HG03460 (cell line): ENCODE results near the gene KCNN3.
A peak's percentile ranks its signal among the peaks of the same experiment; 100 is the strongest.

Experiments
- ATAC-seq: cut with Tn5 transposase; IDR thresholded peaks from one replicate; pipeline ENCODE4 v1.9.1; 2021; ENCODE audit not compliant: unreplicated experiment

KCNN3 gene

DNA sequence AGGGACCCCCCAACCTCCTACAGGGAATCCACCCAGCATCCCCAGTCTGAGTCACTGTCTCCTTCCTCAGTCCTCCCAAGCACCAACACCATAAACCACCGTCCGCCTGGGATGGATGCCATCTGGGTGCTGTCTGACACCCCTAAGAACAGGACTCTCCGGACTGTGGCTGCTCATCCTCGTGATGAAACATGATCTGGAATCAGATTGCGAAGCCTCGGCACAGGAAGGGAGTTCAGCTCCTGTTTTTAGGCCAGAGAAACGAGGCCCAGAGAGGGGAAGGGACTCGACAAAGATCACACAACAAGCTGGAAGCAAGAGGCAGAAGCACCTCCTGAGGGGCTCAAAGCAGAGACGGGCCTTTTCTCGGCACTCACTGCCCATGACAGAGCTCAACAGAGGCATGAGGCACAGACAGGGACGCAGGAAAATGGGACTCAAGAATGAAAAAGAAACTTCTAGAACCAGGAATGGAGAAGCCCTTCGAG is 8.4 kb downstream of the KCNN3 start:
- no peak for ATAC-seq

DNA sequence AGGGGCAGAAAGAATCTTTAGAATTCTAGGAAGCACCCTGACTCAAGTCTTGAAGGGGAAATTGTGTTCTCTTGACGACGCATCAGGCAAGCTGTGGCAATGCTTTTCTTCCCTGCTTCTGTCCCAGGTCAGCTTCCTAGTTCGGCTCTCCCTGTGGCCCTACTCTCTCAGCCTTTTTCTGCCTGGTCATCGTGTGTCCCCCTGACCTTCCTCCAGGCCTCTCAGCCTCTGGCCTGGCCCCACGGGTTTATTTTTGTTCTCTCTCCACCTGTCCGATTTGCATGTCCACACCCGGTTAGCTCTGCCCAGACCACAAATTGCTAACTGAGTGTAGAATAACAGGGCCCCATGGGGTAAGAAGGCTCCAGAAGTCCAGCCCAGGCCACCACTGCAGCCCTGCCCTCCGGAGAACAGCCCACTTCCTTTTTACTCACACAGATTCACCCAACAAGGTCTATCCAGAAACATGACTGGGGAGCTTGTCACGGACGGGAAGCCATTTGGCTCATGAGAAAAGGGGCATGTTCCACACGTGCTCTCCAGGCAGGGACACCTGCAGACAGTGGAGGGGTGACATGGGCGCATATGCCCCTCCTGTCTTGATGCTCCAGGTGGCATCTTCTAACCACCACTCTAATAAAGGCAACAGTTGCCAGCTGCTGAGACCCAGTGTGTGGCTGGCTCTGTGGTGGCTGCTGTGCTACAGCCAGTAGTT is 9.8 kb downstream of the KCNN3 start:
- ATAC-seq, result peak; percentile 69

DNA sequence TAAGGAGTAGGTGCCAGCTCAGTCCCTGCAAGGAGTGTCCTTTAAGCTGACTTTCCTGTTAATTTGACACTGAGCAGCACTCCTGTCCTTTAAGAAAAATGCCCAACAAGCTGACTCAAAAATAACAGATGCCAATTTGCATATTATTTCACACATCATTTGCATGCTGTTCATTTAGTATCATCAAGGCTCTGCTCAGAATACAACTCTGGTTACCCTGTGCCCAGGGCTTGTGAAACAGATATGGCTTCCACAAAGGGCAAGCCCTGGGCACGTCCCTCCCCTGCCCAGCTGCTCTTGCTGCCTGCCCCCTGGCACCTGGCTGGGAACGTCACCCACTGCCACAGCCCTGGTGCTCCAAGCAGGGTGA is 10.3 kb downstream of the KCNN3 start:
- peak; percentile 33 for ATAC-seq

DNA sequence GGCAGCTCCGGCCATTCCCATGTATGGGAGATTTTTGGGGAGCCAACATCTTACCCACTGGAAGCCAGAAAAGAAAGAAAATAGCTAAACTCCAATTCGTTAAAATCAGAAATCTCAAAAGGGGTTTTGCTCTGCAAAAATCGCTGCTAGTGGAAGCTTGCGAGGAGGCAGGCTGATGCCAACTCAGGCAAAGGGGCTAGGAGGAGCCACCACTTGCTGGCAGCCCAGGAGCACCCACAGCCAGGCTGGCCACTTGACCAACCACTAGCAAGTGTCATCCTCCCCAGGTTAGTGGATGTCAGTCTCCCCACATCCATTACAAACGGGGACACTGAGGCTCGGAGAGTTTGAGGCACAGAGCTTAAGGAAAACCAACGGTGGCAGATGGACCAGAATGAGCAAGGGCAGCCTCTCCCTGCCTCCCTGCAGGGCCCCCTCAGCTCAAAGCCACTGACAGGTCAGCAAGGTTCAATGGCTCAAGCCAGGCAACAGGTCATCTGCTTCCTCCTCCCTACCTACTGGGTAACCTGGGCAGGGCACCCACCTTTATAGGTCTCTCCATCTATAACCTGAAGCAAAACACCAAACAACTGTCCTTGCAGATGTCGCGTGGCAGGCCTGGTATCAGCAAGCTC is 10.8 kb downstream of the KCNN3 start:
- ATAC-seq, result no peak

GRCh38 chr1:154857441-154858215 is 12.5 kb downstream of the KCNN3 start:
- ATAC-seq, result no peak

DNA sequence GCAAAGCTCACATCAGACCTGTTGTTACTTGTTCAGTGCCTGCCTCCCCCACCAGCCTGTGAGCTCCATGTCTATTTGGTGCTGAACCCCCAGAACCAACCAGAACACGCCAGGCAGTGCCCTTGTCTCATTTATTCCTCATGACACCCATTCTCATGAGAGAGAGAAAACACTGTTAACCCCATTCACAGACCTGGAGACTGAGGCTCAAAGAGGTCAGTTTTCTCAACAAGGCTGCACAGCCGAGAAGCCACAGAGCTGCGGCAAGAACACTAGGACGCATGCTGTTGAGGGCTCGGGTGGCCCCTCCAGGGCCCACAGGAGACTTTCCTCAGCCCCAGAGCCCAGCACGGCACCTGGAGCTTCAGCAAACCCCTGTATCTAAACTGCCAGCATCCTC is 13.1 kb downstream of the KCNN3 start:
- no peak for ATAC-seq

DNA sequence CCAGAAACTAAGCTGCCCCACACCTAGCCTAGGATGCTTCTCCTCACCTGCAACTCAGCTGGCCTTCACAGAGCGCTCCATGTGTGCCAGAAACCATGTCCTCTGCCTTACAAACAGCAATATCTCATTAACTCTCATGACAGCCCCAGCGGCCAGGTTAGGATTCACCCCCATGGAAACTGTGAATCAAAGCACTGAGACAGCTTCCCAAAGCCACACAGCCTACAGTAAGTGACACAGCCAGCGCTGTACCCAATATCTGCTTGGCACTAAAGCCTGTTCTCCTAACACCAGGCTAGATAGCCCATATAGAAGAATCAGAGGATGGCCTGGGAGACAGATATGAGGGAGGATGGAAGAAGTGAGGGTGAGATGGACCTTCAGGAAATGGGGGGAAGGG is 13.5 kb downstream of the KCNN3 start:
- ATAC-seq, result no peak

DNA sequence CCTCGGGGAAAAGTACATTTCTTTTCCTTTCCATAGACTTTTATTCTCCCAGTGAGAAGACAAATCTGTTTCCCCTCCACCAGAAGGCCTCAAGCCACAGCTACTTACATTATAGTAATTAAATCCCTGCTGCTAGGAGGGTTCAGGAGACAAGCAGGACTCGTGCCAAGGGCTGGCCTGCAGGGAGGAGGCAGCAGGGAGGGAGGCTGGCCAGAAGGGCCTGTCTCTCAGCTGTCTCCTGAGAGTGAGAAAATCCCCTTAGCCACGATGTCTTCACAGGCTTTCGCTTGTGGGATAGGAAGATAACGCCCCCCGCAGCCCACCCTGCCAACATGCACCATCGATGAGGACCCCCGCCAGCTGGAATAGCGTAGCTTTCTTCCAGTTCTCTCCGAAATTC is 14.0 kb downstream of the KCNN3 start:
- ATAC-seq, result no peak

DNA sequence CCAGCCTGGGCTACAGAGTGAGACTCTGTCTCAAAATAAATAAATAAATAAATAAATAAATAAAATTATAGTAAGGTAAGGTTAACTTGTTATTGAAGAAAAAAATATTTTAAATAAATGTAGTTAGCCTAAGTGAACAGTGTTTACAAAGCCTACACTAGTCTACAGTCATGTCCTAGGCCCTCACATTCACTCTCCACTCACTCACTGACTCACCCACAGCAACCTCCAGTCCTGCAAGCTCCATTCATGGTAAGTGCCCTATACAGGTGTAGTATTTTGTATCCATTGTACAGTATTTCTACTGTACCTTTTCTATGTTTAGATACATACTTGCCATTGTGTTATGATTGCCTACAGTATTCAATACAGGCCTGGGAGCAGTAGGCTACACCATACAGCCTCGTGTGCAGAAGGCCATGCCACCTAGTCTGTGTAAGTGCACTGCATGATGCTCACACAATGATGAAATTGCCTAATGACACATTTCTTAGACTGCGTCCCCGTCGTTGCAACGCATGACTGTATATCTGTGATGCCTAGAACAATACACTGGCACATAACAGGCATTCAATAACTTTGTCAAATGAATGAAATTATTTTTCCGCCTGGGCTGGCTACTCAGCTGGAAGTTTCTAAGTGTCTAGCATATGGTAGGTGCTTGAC is 14.8 kb downstream of the KCNN3 start:
- no peak for ATAC-seq

DNA sequence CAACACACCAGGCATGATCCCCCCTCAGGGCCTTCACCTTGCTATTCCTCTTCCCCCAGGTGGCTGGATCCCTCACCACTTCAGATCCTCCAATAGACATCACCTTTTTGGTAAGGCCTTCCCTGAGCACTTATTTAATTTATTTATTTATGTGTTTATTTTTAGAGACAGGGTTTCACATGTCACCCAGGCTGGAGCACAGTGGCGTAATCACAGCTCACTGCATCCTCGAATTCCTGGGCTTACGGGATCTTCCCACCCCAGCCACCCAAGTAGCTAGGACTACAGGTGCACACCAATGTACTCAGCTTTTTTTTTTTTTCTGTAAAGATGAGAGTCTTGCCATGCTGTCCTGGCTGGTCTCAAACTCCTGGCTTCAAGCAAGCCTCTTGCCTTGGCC is 17.2 kb downstream of the KCNN3 start:
- no peak for ATAC-seq

DNA sequence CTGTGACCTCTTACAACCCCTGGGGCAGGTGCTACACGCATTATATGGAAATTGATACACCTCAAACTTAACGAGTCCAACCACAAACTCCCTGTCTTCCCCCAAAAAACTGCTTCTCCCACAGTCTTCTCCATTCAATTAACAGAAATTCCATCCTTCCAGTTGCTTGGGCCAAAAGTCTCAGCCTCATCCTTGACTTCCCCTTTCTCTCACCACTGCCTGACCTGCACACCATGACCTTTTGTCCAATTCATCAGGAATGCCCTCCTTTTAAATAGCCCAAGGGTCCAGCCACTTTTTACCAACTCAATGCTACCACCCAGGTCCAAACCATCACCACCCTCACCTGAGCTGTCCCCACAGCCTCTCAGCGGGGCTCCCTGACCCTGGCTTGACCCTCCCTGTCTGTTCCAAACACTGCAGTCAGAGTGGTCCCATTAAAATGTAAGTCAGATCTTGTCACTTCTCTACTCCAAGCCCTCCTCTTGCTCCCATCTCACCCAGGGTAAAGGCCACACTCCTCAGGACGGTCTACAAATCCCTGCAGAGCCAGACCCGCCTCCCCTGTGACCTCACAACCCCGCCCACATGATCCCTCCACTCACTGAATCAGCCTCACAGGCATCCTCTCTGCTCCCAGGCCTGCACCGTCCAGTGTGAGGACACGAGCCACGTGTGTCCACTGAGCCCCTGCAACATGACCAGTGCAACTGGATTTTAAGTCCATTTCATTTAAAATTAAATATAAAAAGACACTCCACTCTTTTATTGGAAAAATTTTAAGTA is 18.5 kb downstream of the KCNN3 start:
- no peak for ATAC-seq

DNA sequence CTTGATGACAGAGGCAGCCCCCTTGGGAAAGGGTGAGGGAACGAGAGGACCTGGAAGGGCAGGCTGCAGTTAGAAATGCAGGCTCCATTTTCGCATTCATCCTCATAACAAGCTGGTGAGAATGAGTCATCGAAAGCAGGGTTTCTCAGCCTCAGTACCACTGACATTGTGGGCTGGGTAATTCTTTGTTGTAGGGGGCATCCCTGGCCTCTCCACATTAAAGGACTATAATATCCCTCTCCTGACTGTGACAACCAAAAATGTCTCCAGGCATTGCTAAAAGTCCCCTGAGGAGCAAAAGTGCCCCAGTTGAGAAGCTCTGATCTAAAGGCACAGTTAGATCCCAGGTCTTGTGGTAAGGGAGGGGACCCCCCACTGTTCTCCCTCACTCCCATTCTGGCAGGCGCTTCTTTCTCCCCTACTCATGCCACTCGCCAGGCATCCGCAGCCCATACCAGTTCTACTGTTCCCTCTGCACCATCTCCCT is 20.4 kb downstream of the KCNN3 start:
- no peak for ATAC-seq

- ATAC-seq, result no peak
Measured at GRCh38 chr1:154848983-154849382, 21.1 kb downstream of the KCNN3 start.

GRCh38 chr1:154847891-154848290 is 22.2 kb downstream of the KCNN3 start:
- no peak for ATAC-seq

GRCh38 chr1:154846565-154847442 is 23.3 kb downstream of the KCNN3 start:
- no peak for ATAC-seq

DNA sequence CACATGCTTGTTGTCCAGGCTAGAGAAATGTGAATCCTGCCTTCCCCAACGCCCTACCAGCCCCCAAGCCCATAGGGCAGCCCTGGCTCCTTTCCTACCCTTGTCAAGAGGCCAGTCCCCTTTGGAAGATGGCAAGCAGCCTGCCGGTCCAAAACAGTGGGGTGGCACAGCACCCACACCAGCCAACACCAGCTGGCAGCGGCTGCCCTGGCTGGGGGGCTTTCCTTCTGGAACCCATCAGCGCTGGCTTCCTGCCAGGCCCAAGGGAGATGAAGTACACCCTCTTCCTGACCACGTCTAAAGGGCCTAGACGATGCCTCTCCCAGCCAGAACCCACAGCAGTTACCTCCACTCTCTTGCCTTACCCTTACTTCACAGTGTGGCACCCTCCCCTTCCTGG is 24.2 kb downstream of the KCNN3 start:
- no peak for ATAC-seq

- ATAC-seq, result no peak
Measured at GRCh38 chr1:154845174-154845573, 24.9 kb downstream of the KCNN3 start.

DNA sequence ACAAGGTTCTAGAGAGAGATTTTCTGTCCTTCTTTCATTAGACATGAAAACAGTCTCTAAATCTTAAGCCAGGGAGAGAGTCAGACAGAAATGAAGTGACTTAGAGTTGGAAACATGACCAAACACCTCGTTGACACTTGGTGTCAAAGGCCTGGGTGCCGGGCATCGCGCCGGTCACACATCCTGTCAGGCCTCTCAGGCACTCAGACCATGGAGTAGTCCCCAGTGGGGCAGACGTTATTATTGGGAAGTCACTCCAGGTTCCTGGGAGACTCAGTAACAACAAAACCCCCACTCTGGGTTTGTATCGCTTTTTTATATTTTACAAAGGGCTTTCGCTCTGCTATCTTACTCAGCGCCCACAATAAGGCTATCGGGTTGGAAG is 25.8 kb downstream of the KCNN3 start:
- ATAC-seq, result no peak

GRCh38 chr1:154843636-154844296 is 26.3 kb downstream of the KCNN3 start:
- no peak for ATAC-seq
